BLaER1 treated with 17β-estradiol and CSF1 and Interleukin-3, amounts not matched to agents 10 nM and 100 nM (cell line): ENCODE measurements around the gene PPP2R2B.

ENCODE experiments used
- H3K27ac ChIP-seq, 11 experiments: shearing (Covaris generic); formaldehyde crosslinking; 2 replicates each; pipeline ENCODE4 v1.8.1; 2022
- H3K27me3 ChIP-seq, 11 experiments: shearing (Covaris generic); formaldehyde crosslinking; 2 replicates each; pipeline ENCODE4 v1.8.1; 2022
- H3K36me3 ChIP-seq, 11 experiments: shearing (Covaris generic); formaldehyde crosslinking; 2 replicates each; pipeline ENCODE4 v1.8.1; 2022
- H3K4me1 ChIP-seq, 10 experiments: shearing (Covaris generic); formaldehyde crosslinking; 2 replicates each; pipeline ENCODE4 v1.8.1; 2022
- H3K4me2 ChIP-seq, 11 experiments: shearing (Covaris generic); formaldehyde crosslinking; 2 replicates each; pipeline ENCODE4 v1.8.1; 2022
- H3K4me3 ChIP-seq, 10 experiments: shearing (Covaris generic); formaldehyde crosslinking; 2 replicates each; pipeline ENCODE4 v1.8.1; 2022
- H3K9ac ChIP-seq, 11 experiments: shearing (Covaris generic); formaldehyde crosslinking; 2 replicates each; pipeline ENCODE4 v1.8.1; 2022
- H3K9me3 ChIP-seq, 11 experiments: shearing (Covaris generic); formaldehyde crosslinking; replicated peaks in 1 of 11; 2 replicates each; pipeline ENCODE4 v1.8.1; 2022
- H4K20me1 ChIP-seq, 11 experiments: shearing (Covaris generic); formaldehyde crosslinking; 2 replicates each; pipeline ENCODE4 v1.8.1; 2022
- Cebpa-rat ChIP-seq, 11 experiments: shearing (Covaris generic); IDR thresholded peaks; 2 replicates each; pipeline ENCODE4 v1.8.1; 2022

Gene PPP2R2B

DNA sequence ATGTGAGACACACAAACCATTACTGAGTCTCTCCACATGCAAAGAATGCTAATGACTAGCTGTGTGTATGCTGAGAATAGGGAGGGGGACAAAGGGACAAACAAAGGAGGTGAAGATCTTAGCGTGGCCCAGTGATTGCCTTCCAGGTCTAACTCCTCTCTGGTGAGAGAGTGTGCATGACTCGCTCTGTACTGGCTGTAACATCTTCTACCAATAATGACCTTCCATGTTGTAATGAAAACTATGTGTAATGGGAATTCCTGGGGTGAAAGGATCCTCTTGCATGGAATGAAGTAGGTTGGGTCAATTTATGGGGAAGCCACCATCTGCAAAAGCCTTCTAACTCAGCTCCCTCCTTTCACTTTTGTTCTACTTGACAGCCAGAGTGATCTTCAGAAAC, 338.1 kb downstream of the PPP2R2B start:
- Histone ChIP-seq H3K4me2 (no peak overlapping the region), H3K9me3 (no peaks in the 10 kb centered on the region), H3K27me3 (no peaks in the 10 kb centered on the region), H3K4me3 (no peak overlapping the region), H3K36me3 (no peaks in the 10 kb centered on the region), H3K4me1 (no peaks in the 10 kb centered on the region), H3K9ac (no peak overlapping the region), H4K20me1 (no peaks in the 10 kb centered on the region), H3K27ac (no peak overlapping the region)
- TF ChIP-seq Cebpa-rat (IDR thresholded peaks at IDR 0.05) = no peak

DNA sequence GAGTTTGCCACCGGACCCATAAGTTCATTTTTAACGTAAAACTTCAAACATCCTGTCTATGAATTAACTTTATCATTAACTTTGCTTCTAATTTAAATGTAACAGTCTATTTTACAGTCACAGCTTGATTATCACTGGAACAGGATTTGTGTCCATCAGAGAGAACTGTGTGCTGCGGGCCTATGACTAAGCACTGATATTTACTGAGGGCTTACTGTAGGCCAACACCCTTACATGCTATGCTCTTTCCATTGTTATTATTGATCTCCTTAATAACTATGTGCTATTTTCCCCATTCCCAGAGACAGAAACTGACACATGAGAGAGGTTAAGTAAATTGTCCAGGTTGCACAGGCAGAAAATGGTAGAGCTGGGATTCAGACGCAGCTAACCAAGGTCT, 338.6 kb downstream of the PPP2R2B start:
- no peak for TF ChIP-seq Cebpa-rat (IDR thresholded peaks at IDR 0.05)
- H3K27me3 ChIP-seq = no peaks in the 10 kb centered on the region
- no peak overlapping the region for H3K4me2 ChIP-seq

DNA sequence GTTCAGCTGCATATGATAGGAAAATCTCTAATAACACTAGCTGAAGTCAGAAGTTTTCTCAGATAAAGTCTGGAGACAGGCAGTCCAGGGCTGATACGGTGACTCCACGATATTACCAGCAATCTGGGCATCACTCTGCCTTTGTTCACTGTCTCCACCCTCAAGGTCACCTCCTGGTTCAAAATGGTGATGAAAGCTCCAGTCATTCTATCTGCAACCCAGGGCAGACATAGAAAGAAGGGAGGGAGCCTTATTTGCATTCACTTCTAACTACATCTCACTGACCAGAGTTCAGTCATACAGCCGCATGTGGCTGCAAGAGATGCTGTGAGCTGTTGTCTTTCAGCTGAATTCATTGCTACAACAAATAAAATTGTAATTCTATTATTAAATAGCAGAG, 340.1 kb downstream of the PPP2R2B start:
- no peaks in the 10 kb centered on the region for H3K36me3 ChIP-seq
- TF ChIP-seq Cebpa-rat (IDR thresholded peaks at IDR 0.05) = no peak
- no peak overlapping the region for H3K4me2 ChIP-seq
- H3K27ac ChIP-seq = no peak overlapping the region
- no peaks in the 10 kb centered on the region for H3K4me1 ChIP-seq
- no peak overlapping the region for H3K9ac ChIP-seq
- no peaks in the 10 kb centered on the region for H3K9me3 ChIP-seq
- no peak overlapping the region for H3K4me3 ChIP-seq
- no peaks in the 10 kb centered on the region for H3K27me3 ChIP-seq
- H4K20me1 ChIP-seq = no peaks in the 10 kb centered on the region

More for the DNA sequence above, 338.6 kb downstream of the PPP2R2B start:
- no peaks in the 10 kb centered on the region for H3K4me1 ChIP-seq
- H3K9ac ChIP-seq = no peak overlapping the region
- H3K9me3 ChIP-seq = no peaks in the 10 kb centered on the region
- no peaks in the 10 kb centered on the region for H3K36me3 ChIP-seq
- no peak overlapping the region for H3K4me3 ChIP-seq
- no peaks in the 10 kb centered on the region for H4K20me1 ChIP-seq
- no peak overlapping the region for H3K27ac ChIP-seq

DNA sequence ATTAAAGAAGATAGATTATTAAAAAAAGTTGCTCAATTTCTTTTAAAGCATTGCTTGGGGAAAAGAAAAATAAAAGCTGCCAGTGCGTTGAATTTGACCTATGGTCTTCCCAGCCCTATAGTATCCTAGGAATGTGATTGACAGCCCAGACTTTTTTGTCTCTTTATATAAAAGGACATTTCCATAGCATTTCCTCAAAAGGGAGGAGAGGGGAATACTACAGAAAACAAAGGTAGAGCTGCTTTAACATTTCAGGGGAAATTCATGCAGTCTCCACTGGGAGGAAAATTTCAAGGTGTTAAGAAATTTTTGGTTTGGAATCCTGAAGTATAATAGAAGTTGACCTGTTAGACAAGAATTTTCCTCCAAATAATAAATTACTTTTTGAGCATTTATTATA, 344.7 kb downstream of the PPP2R2B start:
- no peak for TF ChIP-seq Cebpa-rat (IDR thresholded peaks at IDR 0.05)
- no peaks in the 10 kb centered on the region for H3K36me3 ChIP-seq
- no peak overlapping the region for H3K4me3 ChIP-seq
- no peak overlapping the region for H3K4me2 ChIP-seq
- H3K27me3 ChIP-seq = no peaks in the 10 kb centered on the region
- H3K9me3 ChIP-seq = no peaks in the 10 kb centered on the region
- no peak overlapping the region for H3K27ac ChIP-seq
- no peak overlapping the region for H3K9ac ChIP-seq
- no peaks in the 10 kb centered on the region; a peak in 1 of 20 replicates for H3K4me1 ChIP-seq
- no peaks in the 10 kb centered on the region for H4K20me1 ChIP-seq

DNA sequence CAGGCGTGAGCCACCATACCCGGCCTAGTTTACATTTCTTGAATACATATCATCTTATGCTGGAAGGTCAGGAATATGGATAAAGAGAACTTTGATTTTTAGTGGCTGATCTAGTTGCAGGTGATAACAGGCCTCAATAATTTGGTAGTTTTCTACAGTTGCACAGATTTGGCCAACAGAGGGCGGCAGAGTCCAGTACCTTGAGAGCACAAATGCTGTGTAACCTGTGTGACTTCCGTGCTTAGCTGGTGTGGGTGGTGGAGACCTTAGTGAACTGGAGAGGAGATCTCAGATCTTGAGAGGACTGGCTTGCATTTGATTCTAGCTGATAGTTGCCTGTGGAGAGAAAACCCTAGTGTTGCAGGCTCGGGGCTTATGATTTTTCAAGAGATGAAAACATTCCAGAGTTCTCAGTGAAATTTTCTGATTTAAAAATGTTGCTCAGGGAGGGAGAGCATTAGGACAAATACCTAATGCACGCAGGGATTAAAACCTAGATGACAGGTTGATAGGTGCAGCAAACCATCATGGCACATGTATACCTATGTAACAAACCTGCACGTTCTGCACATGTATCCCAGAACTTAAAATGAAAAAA, 345.2 kb downstream of the PPP2R2B start:
- H3K36me3 ChIP-seq = no peaks in the 10 kb centered on the region
- H3K27me3 ChIP-seq = no peaks in the 10 kb centered on the region
- no peak for TF ChIP-seq Cebpa-rat (IDR thresholded peaks at IDR 0.05)
- no peaks in the 10 kb centered on the region; a peak in 1 of 20 replicates for H3K4me1 ChIP-seq
- no peak overlapping the region for H3K9ac ChIP-seq
- H3K9me3 ChIP-seq = no peaks in the 10 kb centered on the region
- H3K27ac ChIP-seq = no peak overlapping the region
- no peaks in the 10 kb centered on the region for H4K20me1 ChIP-seq
- no peak overlapping the region for H3K4me2 ChIP-seq
- no peak overlapping the region for H3K4me3 ChIP-seq
